Measurements from ENCODE around the gene SLC35E1. TPM values are rescaled to one million over a fixed set of nuclear protein-coding genes. Genes with fewer than 3 reads are reported as not detected.

SLC35E1 gene
- total RNA-seq, 1 donor = 38.0 TPM

DNA sequence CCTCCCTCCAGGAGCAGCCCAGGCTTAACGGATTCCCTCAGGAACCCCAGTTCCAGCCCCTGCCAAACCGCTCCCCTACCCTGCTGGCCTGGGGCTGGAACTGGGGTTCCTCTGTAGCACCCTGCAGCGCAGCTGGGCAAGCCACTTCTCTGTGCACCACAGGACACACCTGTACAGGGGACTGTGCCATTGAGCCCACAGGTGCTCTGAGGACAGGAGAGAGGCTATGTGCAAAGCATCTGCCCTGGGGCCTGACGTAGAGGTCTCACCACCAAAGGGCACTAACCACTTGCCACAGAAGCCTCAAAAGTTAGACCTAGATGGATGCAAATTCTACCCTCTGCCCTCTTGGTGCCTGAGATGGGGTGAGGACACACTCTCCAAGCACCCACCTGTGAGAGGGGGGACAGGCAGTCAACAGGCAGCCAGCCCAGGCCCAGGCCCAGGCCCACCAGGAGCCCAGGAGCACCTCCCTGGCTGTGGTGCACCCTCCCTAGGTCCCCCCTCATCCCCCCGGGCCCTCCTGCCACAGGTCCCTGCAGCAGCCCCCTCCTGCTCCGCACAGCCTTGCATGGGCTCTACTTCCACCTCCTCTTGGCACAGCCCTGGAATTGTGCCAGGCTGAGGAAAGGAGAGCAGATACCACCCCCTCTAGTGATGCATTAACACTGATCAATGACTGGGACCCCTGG, 27.6 kb upstream of the SLC35E1 start:
- Histone ChIP-seq H3K4me3 (ENCODE audit: insufficient read depth, low read length) (no peak overlapping the region), H4K20me1 (ENCODE audit: insufficient read depth, low read length) (peaks cover 95% of the 10 kb centered on the region), H3K9me3 (ENCODE audit: low read depth, low read length) (no peaks in the 10 kb centered on the region), H3K4me1 (ENCODE audit: insufficient read depth, low read length) (peaks cover 4% of the 10 kb centered on the region), H3K36me3 (ENCODE audit: insufficient read depth, low read length) (no peaks in the 10 kb centered on the region), H3K79me2 (ENCODE audit: insufficient read depth, low read length) (peaks cover 100% of the 10 kb centered on the region), H3K4me2 (ENCODE audit: insufficient read depth, low read length) (no peak overlapping the region), H3K27me3 (ENCODE audit: insufficient read depth, low read length) (no peaks in the 10 kb centered on the region), H2AFZ (ENCODE audit: low read length) (no peak overlapping the region), H3K27ac (ENCODE audit: low read depth, low read length) (no peak overlapping the region)
- peak; percentile 47 for DNase-seq (ENCODE audit: insufficient read length, low spot score, missing footprints)
- TF ChIP-seq, protein P1, sequence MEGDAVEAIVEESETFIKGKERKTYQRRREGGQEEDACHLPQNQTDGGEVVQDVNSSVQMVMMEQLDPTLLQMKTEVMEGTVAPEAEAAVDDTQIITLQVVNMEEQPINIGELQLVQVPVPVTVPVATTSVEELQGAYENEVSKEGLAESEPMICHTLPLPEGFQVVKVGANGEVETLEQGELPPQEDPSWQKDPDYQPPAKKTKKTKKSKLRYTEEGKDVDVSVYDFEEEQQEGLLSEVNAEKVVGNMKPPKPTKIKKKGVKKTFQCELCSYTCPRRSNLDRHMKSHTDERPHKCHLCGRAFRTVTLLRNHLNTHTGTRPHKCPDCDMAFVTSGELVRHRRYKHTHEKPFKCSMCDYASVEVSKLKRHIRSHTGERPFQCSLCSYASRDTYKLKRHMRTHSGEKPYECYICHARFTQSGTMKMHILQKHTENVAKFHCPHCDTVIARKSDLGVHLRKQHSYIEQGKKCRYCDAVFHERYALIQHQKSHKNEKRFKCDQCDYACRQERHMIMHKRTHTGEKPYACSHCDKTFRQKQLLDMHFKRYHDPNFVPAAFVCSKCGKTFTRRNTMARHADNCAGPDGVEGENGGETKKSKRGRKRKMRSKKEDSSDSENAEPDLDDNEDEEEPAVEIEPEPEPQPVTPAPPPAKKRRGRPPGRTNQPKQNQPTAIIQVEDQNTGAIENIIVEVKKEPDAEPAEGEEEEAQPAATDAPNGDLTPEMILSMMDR (IDR thresholded peaks at IDR 0.05; ENCODE audit: extremely low read depth, low read depth, low read length) = no peak

DNA sequence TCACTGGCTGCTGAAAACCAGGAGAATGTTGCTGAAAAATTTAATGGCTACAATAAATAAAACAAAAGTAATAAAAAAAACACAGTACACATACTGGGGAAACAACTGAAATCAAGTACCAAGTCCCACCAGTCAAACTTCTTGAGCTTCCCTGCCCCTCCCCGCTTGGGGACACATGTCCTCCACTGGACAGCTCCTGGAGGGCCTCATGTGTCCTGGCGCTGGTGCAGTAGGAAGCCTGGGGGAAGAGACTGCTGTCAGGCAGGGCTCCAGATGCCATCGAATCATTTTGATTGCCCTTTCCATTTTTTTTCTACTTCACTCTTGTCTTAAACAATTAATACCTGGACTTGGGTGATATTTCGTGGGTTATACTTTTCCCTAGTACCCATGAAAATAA, 26.6 kb upstream of the SLC35E1 start:
- Histone ChIP-seq H3K27ac (ENCODE audit: low read depth, low read length) (no peak overlapping the region), H3K4me2 (ENCODE audit: insufficient read depth, low read length) (no peak overlapping the region), H3K27me3 (ENCODE audit: insufficient read depth, low read length) (no peaks in the 10 kb centered on the region), H3K4me1 (ENCODE audit: insufficient read depth, low read length) (peaks cover 4% of the 10 kb centered on the region), H2AFZ (ENCODE audit: low read length) (no peak overlapping the region), H3K9me3 (ENCODE audit: low read depth, low read length) (no peaks in the 10 kb centered on the region), H3K4me3 (ENCODE audit: insufficient read depth, low read length) (no peak overlapping the region), H3K79me2 (ENCODE audit: insufficient read depth, low read length) (peaks cover 100% of the 10 kb centered on the region), H3K36me3 (ENCODE audit: insufficient read depth, low read length) (no peaks in the 10 kb centered on the region), H4K20me1 (ENCODE audit: insufficient read depth, low read length) (peaks cover 92% of the 10 kb centered on the region)
- peak; percentile 5 for DNase-seq (ENCODE audit: insufficient read length, low spot score, missing footprints)
- TF ChIP-seq, protein P1 (IDR thresholded peaks at IDR 0.05; ENCODE audit: extremely low read depth, low read depth, low read length) = no peak

DNA sequence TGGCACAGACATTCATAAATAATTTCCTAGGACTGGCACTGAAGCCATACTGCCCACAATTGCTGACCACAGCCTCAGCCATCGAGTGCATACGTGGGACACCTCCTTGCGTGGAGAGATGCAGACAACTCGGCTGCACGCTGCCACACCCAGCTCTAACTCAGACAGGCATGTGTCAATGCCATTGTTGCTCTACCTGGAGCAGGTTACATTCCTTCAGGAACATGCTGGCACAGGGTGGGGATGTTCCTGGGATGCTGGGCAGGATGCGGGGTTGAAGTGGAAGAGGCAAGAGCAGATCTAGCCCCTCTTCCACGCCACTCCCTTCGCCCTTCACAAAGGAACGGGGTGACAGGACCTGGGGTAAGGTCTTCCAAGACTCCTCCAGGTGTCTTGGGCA, 24.2 kb upstream of the SLC35E1 start:
- no peak overlapping the region for H3K4me3 ChIP-seq (ENCODE audit: insufficient read depth, low read length)
- no peak overlapping the region for H3K4me2 ChIP-seq (ENCODE audit: insufficient read depth, low read length)
- H3K27ac ChIP-seq (ENCODE audit: low read depth, low read length) = no peak overlapping the region
- peaks cover 92% of the 10 kb centered on the region for H4K20me1 ChIP-seq (ENCODE audit: insufficient read depth, low read length)
- H3K9me3 ChIP-seq (ENCODE audit: low read depth, low read length) = no peaks in the 10 kb centered on the region
- H2AFZ ChIP-seq (ENCODE audit: low read length) = no peak overlapping the region
- no peaks in the 10 kb centered on the region for H3K36me3 ChIP-seq (ENCODE audit: insufficient read depth, low read length)
- TF ChIP-seq, protein P1 (IDR thresholded peaks at IDR 0.05; ENCODE audit: extremely low read depth, low read depth, low read length) = no peak
- H3K4me1 ChIP-seq (ENCODE audit: insufficient read depth, low read length) = no peaks in the 10 kb centered on the region
- peaks cover 100% of the 10 kb centered on the region for H3K79me2 ChIP-seq (ENCODE audit: insufficient read depth, low read length)
- H3K27me3 ChIP-seq (ENCODE audit: insufficient read depth, low read length) = no peaks in the 10 kb centered on the region
- peak; percentile 25 for DNase-seq (ENCODE audit: insufficient read length, low spot score, missing footprints)

DNA sequence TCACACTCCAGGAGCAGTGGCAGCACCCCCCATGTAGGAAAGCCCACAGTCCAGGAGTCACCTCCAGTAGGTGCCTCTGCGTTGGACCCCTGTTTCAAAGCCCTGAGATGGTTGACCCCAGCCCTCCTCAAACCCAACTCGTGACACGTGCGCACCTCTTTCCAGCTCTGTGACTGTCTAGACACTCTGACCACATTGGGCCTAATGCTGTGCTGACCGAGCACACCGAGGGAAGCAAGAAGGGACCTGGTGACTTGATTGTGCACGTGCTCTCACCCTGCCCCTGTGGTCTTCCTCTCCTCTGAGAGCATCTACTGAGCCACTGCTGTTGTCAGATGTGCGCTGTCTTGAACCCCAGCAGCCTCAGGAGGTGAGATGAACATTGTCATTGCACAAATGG, 22.9 kb upstream of the SLC35E1 start:
- Histone ChIP-seq H3K4me2 (ENCODE audit: insufficient read depth, low read length) (no peak overlapping the region), H3K36me3 (ENCODE audit: insufficient read depth, low read length) (no peaks in the 10 kb centered on the region), H3K79me2 (ENCODE audit: insufficient read depth, low read length) (peaks cover 99% of the 10 kb centered on the region), H3K4me1 (ENCODE audit: insufficient read depth, low read length) (no peaks in the 10 kb centered on the region), H3K4me3 (ENCODE audit: insufficient read depth, low read length) (no peak overlapping the region), H3K27ac (ENCODE audit: low read depth, low read length) (no peak overlapping the region), H3K9me3 (ENCODE audit: low read depth, low read length) (no peaks in the 10 kb centered on the region), H3K27me3 (ENCODE audit: insufficient read depth, low read length) (no peaks in the 10 kb centered on the region), H2AFZ (ENCODE audit: low read length) (no peak overlapping the region), H4K20me1 (ENCODE audit: insufficient read depth, low read length) (peaks cover 90% of the 10 kb centered on the region)
- DNase-seq (ENCODE audit: insufficient read length, low spot score, missing footprints) = peak; percentile 36
- TF ChIP-seq, protein P1 (IDR thresholded peaks at IDR 0.05; ENCODE audit: extremely low read depth, low read depth, low read length) = no peak

Data from osteoblast (primary cell).